Fibroblast of lung (primary cell): ENCODE data around the gene C16orf92. TPM values are rescaled to one million over a fixed set of nuclear protein-coding genes. Genes with fewer than 3 reads are reported as not detected.

Experiments
- DNase-seq, 2 donors: peaks; one replicate each; pipeline versions ENCODE4 v3.0.0 to v3.0.0-alpha.2; 2010; ENCODE audit warnings: low read depth in 2 of 2
- H2AFZ ChIP-seq: 2 replicates; pipeline ENCODE4 v1.5.1; 2012; ENCODE audit warnings: low read length, control low read depth, inconsistent platforms
- H3K27ac ChIP-seq: 2 replicates; pipeline ENCODE4 v1.5.1; 2011; ENCODE audit warnings: low read length, control low read depth; ENCODE audit not compliant: insufficient read depth
- H3K27me3 ChIP-seq: 2 replicates; pipeline ENCODE4 v1.5.1; 2011; ENCODE audit warnings: mild to moderate bottlenecking, low read length; ENCODE audit not compliant: control insufficient read depth, insufficient read depth
- H3K36me3 ChIP-seq: 2 replicates; pipeline ENCODE4 v1.5.1; 2011; ENCODE audit warnings: low read length; ENCODE audit not compliant: control insufficient read depth, insufficient read depth
- H3K4me1 ChIP-seq: 2 replicates; pipeline ENCODE4 v1.5.1; 2011; ENCODE audit warnings: low read length; ENCODE audit not compliant: control insufficient read depth, insufficient read depth; ENCODE audit errors: extremely low read depth
- H3K4me2 ChIP-seq: 2 replicates; pipeline ENCODE4 v1.5.1; 2011; ENCODE audit warnings: low read length, control low read depth; ENCODE audit not compliant: insufficient read depth; ENCODE audit errors: extremely low read depth
- H3K4me3 ChIP-seq, 4 experiments: fragments of 200-600 bp in 1 of 4; sonication (generic) in 1 of 4; replicated peaks in 1 of 4; 2 replicates each; pipeline ENCODE4 v1.5.1; 2011 to 2016; ENCODE audit warnings: low read length in 4 of 4, low read depth in 3 of 4, mild to moderate bottlenecking in 3 of 4, control low read depth in 2 of 4, inconsistent platforms in 1 of 4, mixed read lengths in 1 of 4; ENCODE audit not compliant: insufficient read depth in 1 of 4; ENCODE audit errors: control extremely low read depth in 1 of 4
- H3K79me2 ChIP-seq: 2 replicates; pipeline ENCODE4 v1.5.1; 2012; ENCODE audit warnings: mild to moderate bottlenecking, low read length, inconsistent platforms; ENCODE audit not compliant: control insufficient read depth, insufficient read depth
- H3K9ac ChIP-seq: 2 replicates; pipeline ENCODE4 v1.5.1; 2011; ENCODE audit warnings: mild to moderate bottlenecking, low read length, control low read depth; ENCODE audit not compliant: insufficient read depth
- H3K9me3 ChIP-seq: 2 replicates; pipeline ENCODE4 v1.5.1; 2012; ENCODE audit warnings: low read depth, low read length; ENCODE audit not compliant: control insufficient read depth, insufficient read depth
- H4K20me1 ChIP-seq: 2 replicates; pipeline ENCODE4 v1.5.1; 2011; ENCODE audit warnings: low read length; ENCODE audit not compliant: control insufficient read depth, insufficient read depth; ENCODE audit errors: extremely low read depth
- EZH2 ChIP-seq: IDR thresholded peaks from 2 replicates; pipeline ENCODE4 v1.5.1; 2012; ENCODE audit warnings: low read length, control low read depth, mild to moderate bottlenecking; ENCODE audit errors: missing control alignments
- polyA plus RNA-seq, 2 donors: library from polyadenylated mRNA; depleted of rRNA in 1 of 2; stranded (reverse) in 1 of 2; unstranded in 1 of 2; fragments of >200 nt; gene quantifications; 2 replicates each; pipeline ENCODE4 v1.2.1, GENCODE V29; 2011 to 2012; ENCODE audit warnings: missing spikeins in 1 of 2
- total RNA-seq: library from RNA; depleted of rRNA; stranded (reverse); fragments of >200 nt; gene quantifications from 2 replicates; pipeline ENCODE4 v1.2.1, GENCODE V29; 2014
- TF ChIP-seq, protein P1 (sequence below), 2 donors: IDR thresholded peaks in 1 of 2; conservative IDR thresholded peaks in 1 of 2; 1 replicate in 1 of 2; 2 replicates in 1 of 2; pipeline ENCODE4 v1.5.1; 2011 to 2012; ENCODE audit warnings: low read length in 2 of 2, control low read depth in 1 of 2, inconsistent platforms in 1 of 2, low read depth in 1 of 2, mild to moderate bottlenecking in 1 of 2

Gene C16orf92
- total and polyA plus RNA-seq, 2 donors (not counting 1 experiment from before 2014, with no cell fraction given): not detected

DNA sequence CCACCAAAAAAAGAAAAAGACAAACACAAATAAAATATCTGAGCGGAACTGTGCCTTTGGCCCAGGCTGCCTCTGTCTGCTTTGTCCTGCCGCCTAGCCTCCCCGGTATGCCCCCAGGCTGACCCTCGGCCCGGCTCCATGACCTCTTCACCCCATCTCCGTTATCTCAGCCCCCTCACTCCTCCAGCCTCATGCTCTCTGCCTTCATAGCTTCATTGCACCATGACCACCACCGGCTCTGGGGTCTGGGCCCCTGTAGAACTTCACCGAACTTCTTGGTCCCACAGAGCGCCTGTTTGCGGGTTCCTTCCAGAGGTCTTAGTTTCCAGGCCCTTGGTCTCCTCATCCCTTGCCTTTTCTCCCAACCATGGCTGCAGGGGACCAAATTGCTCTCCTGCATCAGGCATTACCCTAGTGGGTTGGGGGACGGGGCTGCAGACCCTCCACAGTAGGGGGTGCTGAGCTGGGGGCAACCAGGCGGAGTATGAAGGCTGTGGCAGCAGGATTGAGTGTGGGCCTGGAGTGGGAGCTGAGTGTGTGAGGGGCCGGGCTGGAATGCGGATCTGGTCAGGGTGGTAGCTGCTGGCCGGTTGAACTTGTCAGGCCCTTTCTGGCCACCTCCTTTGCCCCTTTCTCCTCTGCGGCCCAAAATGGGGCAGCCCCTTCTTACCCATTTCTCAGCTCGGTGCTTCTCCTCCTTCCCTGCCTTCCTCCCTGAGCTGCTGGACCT lies 34.5 kb upstream of the C16orf92 start:
- DNase-seq: no peak
- Histone ChIP-seq H2AFZ (no peak overlapping the region), H3K79me2 (no peaks in the 10 kb centered on the region), H3K9ac (no peak overlapping the region), H3K9me3 (no peaks in the 10 kb centered on the region), H3K4me3 (no peak overlapping the region), H3K4me1 (no peaks in the 10 kb centered on the region), H3K27ac (no peak overlapping the region), H3K36me3 (peaks cover 37% of the 10 kb centered on the region), H4K20me1 (no peaks in the 10 kb centered on the region), H3K27me3 (no peaks in the 10 kb centered on the region), H3K4me2 (no peak overlapping the region)
- TF ChIP-seq EZH2: no peak

DNA sequence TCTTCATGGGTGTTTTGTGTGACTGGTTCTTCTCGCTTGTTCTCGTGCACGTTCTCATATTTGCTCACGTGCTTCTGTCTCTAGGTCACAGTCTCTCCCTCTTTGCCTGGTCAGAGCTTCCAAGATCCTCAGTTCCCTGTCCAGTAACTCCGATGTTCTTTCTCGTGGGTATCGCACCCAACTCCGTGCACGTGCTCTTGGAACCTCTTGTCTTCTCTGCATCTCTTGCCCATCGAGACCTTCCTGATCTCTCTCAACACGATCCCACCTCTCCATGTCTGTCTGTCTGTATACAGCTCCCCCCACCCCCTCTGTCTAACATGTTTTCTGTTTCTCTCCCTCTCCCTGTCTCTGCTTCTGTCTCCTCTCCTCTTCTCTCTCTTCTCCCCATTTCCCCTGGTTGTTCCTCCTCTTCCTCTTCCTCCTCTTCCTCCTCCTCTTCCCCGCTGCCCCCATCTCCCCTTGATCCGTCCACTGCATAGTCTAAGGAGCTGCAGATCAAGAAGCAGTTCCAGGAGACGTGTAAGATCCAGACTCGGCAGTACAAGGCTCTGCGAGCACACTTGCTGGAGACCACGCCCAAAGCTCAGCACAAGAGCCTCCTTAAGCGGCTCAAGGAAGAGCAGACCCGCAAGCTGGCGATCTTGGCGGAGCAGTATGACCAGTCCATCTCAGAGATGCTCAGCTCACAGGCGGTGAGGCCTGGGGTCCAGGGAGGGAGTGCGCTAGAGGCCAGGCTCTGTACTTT lies 33.7 kb upstream of the C16orf92 start:
- H2AFZ ChIP-seq: no peak overlapping the region
- H3K9me3 ChIP-seq: no peaks in the 10 kb centered on the region
- no peak overlapping the region for H3K4me3 ChIP-seq
- H3K79me2 ChIP-seq: no peaks in the 10 kb centered on the region
- DNase-seq: no peak
- no peak overlapping the region for H3K27ac ChIP-seq
- H3K36me3 ChIP-seq: peaks cover 38% of the 10 kb centered on the region
- TF ChIP-seq EZH2: no peak
- TF ChIP-seq, protein P1, sequence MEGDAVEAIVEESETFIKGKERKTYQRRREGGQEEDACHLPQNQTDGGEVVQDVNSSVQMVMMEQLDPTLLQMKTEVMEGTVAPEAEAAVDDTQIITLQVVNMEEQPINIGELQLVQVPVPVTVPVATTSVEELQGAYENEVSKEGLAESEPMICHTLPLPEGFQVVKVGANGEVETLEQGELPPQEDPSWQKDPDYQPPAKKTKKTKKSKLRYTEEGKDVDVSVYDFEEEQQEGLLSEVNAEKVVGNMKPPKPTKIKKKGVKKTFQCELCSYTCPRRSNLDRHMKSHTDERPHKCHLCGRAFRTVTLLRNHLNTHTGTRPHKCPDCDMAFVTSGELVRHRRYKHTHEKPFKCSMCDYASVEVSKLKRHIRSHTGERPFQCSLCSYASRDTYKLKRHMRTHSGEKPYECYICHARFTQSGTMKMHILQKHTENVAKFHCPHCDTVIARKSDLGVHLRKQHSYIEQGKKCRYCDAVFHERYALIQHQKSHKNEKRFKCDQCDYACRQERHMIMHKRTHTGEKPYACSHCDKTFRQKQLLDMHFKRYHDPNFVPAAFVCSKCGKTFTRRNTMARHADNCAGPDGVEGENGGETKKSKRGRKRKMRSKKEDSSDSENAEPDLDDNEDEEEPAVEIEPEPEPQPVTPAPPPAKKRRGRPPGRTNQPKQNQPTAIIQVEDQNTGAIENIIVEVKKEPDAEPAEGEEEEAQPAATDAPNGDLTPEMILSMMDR (conservative IDR thresholded peaks at IDR 0.05 in 1 of 2, IDR thresholded peaks at IDR 0.05 in 1 of 2; ENCODE audit: low read depth in 1 of 2, low read length in 2 of 2): no peak
- H3K9ac ChIP-seq: no peak overlapping the region
- H3K27me3 ChIP-seq: no peaks in the 10 kb centered on the region
- H3K4me2 ChIP-seq: no peak overlapping the region
- H3K4me1 ChIP-seq: no peaks in the 10 kb centered on the region
- H4K20me1 ChIP-seq: no peaks in the 10 kb centered on the region

DNA sequence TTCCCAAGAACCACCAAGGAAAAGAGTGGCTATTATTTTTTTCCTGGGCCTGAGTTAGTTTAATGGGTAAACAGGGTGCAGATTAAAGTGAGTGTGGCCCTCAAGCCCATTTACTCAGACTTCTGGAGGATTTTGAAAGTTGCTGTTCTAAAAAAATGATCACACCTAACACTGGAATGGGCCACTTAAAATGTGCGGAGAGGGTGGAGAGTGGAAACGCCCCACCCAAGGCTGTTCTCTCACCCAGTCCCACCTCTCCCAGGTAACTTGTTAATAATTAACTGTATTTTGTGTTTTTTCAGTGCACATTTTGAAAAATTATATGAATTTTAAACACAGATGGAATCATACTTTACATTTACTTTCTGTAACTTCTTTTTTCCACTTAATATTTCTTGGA lies 33.0 kb upstream of the C16orf92 start:
- no peak overlapping the region for H3K27ac ChIP-seq
- H2AFZ ChIP-seq: no peak overlapping the region
- no peak overlapping the region for H3K4me3 ChIP-seq
- TF ChIP-seq EZH2: no peak
- TF ChIP-seq, protein P1 (conservative IDR thresholded peaks at IDR 0.05 in 1 of 2, IDR thresholded peaks at IDR 0.05 in 1 of 2; ENCODE audit: low read depth in 1 of 2, low read length in 2 of 2): no peak
- H3K9ac ChIP-seq: no peak overlapping the region
- H4K20me1 ChIP-seq: no peaks in the 10 kb centered on the region
- no peaks in the 10 kb centered on the region for H3K9me3 ChIP-seq
- DNase-seq: no peak
- peaks cover 36% of the 10 kb centered on the region for H3K36me3 ChIP-seq
- H3K27me3 ChIP-seq: no peaks in the 10 kb centered on the region
- no peaks in the 10 kb centered on the region for H3K79me2 ChIP-seq
- no peak overlapping the region for H3K4me2 ChIP-seq
- peaks cover 7% of the 10 kb centered on the region for H3K4me1 ChIP-seq
